Measurements from ENCODE around the gene TEX28.
"Not testable (repeated sequence)": the region's sequence is repeated elsewhere in the genome, so short reads cannot be mapped to it uniquely, and the experiment has no call there.

Gene TEX28

DNA sequence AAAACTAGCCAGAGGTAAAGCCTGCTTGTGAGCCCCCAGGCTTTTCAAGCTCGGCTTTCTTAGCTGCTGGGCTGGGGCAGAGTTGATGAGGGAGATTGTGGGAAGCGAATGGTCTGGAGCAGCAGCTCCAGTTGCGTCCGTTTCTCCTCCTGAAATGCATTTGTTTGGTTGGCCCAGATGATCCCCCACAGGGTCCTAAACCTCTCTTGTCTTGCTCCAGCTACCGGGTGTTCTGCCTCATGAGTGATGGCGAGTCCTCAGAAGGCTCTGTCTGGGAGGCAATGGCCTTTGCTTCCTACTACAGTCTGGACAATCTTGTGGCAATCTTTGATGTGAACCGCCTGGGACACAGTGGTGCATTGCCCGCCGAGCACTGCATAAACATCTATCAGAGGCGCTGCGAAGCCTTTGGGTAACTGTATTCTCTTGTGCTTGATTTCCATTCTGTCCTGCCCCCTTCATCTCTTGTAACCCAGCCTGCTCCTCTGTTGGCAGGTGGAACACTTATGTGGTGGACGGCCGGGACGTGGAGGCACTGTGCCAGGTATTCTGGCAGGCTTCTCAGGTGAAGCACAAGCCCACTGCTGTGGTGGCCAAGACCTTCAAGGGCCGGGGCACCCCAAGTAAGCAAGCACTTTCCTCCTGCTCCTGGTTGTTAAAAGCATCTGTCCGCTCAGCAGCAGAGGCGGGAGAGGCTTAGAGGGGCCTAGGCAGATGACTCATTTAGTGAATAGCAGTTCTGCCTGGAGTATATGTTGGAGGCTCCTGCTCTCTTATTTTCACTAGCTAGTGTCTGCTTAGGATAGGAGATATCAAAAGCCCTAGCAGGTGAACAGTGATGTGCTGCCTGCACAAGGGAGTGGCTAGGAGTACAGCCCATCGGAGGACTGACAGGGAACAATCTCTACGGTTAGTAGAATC is 16.0 kb upstream of the TEX28 start:
- no peak for DNase-seq (ENCODE audit: low read depth in 2 of 2)

DNA sequence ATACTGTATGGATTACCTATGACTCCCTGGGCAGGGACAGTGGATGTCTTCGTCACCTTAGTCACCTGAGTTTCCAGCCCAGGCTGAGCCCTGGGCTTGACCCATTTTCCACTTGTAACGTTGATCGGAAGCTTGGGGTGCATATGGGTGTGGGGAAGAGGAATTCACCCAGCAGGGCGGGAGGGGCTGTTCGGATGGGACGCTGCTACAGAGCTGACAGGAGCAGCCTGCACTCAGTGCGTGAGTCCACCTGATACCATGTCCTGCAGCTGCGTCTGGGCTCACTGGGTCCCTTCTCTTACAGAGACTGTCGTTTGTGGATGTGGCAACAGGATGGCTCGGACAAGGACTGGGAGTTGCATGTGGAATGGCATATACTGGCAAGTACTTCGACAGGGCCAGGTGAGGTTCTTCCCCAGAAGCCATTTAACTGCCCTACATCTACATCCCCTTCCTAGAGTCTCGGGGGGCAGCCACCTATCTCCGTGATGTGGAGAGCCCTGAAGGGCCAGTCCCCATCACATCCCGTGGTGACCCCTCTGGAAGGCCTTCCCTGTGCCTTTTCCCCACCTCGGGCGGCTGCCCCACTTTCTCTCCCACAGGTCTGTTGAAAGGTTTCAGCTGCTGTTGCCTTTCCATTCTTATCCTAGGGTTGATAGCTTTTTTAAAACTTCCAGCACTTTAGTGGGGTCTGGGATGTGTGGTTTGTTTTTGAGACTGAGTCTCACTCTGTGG is 14.3 kb upstream of the TEX28 start:
- DNase-seq (ENCODE audit: low read depth in 2 of 2) = no peak

DNA sequence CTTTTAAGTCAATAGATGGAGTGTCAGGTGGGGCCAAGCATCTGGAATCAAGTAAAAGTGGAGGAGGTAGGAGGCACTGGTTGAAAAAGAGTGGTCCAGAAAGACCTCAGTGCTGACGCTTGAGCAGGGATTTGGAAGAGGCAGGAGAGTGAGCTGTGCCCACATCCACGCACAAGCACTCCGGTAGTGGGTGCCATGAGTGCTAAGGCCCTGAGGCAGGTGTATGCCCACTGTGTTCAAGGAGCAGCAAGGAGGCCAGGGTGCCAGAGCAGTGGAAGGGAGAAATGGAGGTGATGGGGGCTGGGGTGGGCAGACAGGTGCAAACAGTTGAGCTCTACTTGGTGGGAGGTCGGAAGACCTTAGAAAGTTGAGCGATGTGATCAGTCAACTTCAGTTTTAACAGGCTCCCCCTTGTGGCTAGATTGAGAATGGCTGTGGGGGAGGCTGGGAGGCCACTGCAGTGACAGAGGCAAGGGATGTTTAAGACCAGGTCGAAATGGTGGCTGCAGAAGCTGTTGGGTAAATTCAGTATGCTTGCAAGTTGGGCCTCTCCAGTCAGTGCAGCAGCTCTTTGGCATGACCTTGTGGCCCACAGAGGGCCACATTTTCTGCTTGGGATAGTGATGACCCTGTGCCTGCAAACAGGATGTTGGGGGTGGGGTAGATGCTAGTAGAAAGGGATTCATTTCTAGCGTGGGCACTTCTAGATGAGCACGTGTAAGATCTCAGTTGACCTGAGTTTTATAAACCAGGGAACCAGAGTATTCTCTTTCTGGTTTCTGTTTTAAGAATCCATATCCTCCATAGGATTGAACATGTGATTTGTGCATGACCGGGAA is 13.4 kb upstream of the TEX28 start:
- peak; percentile 56 to 66 for DNase-seq (ENCODE audit: low read depth in 2 of 2)

DNA sequence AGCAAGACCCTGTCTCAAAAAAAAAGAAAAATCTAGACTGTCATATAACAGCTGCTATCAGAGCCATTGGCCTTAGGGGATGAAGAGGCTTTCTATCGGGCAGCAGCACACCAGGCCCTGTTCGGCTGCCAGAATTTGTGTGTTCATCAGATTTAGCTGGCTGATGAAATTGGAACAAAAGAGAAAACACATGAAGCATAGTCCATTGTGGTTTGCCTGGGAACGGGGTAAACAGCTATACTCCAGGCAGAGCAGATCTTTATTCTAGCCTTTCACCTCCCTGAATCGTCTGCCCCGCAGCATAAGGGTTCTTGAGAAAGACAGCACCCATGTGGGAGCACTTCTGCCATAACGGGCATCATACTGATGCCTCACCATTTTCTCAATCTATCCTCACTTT is 12.3 kb upstream of the TEX28 start:
- no peak for DNase-seq (ENCODE audit: low read depth in 2 of 2)

DNA sequence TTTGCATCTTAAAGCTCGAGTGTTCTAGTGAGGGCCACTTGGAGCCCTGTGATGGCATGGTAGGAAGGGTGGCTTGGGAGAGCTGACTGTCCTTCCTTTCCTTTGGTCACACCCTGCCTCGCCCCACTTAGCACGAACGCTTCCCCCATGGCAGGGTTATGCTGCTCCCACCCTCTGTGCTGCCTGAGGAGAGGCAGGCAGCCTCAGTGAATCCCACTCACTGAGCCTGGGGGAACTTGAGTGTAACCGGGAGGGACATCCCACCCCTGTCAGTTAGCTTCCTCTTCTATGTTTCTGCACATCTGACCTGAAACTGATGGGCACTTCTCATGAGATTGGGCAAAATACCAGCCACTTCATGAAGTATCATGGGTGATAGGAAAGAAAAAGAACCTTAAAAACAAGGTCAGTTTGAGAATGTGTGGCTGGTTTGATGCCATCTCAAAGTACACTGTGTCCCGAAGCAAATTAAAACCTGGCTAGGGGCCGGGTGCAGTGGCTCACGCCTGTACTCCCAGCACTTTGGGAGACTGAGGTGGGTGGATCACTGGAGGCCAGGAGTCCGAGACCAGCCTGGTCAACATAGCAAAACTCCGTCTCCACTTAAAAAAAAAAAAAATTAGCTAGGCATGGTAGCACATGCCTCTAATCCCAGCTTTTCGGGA is 10.7 kb upstream of the TEX28 start:
- no peak for DNase-seq (ENCODE audit: low read depth in 2 of 2)

DNA sequence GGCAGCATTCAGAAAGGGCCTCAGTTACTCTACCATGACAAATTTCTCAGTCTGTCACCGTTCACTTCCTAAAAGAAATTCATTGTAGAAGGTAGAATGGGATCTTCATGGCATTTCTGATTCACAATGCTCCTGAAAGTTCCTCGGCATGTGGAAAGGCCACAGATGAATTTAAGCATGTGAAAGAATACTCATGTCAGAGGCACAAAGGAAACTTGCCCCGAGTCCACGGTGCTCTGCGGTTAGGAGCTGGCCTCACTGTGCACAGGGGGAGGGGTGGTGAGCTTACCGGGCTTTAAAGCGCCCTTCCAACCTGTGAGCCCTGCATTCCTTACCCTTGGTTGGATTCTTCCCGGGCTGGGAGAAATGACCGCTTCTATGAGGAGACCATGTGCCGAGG is 9.9 kb upstream of the TEX28 start:
- no peak for DNase-seq (ENCODE audit: low read depth in 2 of 2)

DNA sequence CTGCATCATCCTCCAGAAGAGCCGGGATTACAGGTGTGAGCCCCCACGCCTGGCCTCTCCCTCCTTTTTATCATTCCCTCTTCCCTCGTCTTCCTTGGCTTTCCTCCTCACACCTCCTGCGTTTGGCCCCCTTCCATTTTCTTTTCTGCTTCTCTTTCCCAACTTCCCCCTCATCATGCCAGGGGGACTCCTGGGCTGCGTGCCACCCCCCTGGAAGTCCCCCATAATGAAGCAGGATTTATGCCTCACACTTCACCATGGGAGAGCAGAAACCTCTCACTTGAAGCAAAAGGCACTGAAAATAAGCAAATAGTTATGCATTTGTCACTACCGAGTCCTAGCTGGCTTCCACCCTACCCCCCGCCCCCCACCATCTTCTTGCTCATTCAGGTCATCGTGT is 8.6 kb upstream of the TEX28 start:
- no peak for DNase-seq (ENCODE audit: low read depth in 2 of 2)

DNA sequence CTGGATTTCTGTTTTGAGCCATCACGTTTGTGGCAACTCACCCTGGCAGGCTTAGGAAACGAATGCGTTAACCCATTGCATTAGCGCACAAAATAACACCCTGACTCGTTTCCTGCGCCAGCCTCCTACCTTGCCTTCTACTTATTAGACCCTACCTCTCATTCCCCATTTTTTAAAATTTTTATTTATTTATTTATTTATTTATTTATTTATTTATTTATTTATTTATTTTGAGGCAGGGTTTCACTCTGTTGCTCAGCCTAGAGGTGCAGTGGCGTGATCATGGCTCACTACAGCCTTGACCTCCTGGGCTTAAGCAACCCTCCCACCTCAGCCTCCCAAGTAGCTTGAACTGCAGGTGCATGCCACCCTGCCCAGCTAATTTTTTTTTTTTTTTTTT is 8.1 kb upstream of the TEX28 start:
- DNase-seq (ENCODE audit: low read depth in 2 of 2) = not testable (repeated sequence)

DNA sequence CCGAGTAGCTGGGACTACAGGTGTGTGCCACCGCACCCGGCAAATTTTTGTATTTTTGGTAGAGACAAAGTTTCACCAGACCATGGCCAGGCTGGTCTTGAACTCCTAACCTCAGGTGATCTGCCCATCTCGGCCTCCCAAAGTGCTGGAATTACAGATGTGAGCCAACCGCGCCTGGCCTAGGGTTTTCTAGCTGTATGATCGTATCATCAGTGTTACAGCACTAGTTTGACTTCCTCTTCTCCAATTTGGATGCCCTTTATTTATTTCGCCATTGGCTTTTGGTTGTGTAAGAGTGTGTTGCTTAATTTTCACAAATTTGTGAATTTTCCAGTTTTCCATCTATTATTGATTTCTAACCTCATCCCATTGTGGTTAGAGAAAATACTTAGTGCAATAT is 5.9 kb upstream of the TEX28 start:
- DNase-seq (ENCODE audit: low read depth in 2 of 2) = no peak

DNA sequence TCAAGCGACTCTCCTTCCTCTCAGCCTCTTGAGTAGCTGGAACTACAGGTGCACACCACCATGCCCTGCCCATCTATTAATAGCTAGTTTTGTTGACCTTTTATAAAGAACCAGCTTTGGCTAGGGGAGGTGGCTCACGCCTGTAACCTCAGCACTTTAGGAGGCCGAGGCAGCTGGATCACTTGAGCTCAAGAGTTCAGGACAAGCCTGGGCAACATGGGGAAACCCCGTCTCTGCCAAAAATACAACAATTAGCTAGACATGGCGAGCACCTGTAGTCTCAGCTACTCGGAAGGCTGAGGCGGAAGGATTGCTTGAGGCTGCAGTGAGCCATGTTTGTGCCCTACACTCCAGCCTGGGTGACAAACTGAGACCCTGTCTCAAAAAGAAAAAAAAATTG is 3.4 kb upstream of the TEX28 start:
- no peak for DNase-seq (ENCODE audit: low read depth in 2 of 2)

DNA sequence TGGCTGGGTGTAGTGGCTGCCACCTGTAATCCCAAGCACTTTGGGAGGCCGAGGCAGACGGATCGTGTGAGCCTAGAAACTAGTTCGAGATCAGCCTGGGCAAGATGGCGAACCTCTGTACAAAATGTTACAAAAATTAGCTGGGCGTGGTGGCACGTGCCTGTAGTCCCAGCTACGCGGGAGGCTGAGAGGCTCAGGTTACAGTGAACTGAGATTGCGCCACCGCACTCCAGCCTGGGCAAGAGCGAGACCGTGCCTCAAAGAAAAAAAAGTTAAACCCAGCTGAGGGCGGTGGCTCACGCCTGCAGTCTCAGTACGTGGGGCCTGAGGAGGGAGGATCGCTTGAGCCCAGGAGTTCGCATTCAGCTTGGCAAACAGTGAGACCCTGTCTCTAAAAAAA is 1.8 kb upstream of the TEX28 start:
- DNase-seq (ENCODE audit: low read depth in 2 of 2) = no peak

DNA sequence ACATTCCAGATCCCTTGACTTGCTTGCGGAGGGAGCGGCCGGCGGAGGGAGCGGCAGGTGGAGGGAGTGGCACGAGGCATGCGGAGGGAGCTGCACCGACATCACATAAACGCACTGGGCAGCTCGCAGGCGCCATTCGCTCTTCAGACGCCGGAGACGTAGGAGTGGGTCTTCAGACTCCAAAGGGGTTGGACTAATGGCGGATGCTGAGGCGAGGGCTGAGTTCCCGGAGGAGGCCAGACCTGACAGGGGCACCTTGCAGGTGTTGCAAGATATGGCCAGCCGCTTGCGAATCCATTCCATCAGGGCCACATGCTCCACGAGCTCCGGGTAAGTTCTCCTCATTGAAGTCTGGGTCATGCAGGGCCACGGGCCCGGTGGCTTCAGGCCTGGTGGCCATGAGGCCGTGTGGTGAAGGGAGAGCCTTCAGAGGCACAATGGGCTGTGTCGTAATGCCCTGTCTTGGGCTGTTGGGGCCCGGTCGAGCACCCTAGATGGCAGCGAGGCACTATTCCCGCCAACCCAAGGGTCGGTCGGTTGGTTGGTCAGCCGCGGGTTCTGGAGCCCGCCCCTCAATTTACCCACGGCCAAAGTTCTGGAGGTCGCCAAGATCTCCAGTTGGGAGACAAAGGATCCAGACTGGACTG is 863 bp upstream of the TEX28 start, which contains the start of gene TKTL1:
Gene TKTL1 (plus strand): TSS at position 132 of the 647 bp plus-strand sequence. CDS start 65 bp downstream, at position 197.
- DNase-seq (ENCODE audit: low read depth in 2 of 2) = no peak

DNA sequence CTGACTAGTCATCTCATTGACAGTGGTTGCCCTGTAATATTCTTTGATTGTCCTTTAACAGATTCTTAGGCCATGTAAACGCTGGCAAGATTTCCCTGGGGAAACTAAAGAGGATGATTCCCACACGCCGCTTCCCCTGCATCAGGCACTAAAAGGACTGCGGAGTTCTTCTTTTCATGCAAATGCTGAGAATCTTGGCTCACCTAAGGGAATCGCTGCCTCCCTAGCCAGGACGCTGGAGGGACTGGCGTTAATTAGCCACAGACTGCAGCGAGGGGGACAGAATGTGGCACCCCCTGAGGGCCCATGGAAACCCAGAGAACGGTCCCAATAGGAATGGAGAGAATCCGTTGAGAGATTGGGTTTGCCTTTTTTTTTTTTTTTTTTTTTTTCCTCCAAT is 8.5 kb downstream of the TEX28 start:
- not testable (repeated sequence) for DNase-seq (ENCODE audit: low read depth in 2 of 2)

DNA sequence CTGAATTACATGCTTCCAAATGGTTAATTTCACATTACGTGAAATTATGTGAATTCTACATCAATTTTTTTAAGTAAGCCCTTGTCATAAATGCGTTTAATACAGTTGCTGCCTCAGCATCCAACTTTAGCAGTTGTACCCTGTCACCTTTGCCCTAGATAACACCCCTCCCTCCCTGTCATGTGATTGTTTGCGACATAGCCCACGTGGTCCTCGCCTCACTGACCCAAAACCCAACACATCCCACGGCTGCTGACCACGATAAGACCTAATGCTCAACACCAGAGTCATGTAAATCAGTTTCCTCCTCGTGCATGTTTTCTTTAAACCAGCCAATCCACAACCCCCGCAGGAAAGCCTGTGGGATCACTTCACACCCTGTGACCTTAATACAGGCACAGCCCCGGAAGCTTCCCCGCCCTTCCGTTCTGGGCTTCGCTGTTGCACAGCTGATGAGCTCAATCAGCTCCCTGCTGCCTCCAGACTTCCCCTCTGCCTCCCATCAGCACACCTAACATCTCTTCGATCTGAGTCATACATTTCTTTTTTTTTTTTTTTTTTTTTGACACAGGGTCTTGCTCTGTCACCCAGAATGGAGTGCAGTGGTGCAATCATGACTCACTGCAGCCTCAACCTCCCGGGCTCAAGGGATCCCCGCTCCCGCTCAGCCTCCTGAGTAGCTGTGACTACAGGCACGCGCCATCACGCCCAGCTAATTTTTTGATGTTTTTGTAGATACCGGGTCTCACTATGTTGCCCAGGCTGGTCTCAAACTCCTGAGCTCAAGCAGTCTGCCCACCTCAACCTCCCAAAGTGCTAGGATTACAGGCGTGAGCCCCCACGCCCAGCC is 10.2 kb downstream of the TEX28 start:
- DNase-seq (ENCODE audit: low read depth in 2 of 2) = not testable (repeated sequence)

DNA sequence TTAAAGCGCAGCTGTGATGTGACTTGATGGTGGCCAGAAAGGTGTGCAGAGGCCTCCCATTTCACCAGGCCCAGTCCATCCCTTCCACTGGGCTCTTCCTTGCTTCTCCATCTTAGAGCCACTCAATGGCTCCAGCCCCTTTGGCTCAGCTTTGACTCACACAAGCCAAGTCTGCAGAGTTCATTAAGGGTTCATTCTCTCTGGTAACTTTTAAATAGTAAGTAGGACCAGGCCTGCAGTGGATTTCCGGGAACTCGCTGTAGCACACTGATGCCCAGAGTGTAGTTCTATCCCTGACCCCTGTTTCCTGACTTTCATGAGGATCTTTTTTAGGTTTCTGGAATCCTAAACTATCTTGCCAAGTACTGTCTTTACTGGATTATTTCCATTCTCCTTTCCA is 25.7 kb downstream of the TEX28 start:
- not testable (repeated sequence) for DNase-seq (ENCODE audit: low read depth in 2 of 2)

DNA sequence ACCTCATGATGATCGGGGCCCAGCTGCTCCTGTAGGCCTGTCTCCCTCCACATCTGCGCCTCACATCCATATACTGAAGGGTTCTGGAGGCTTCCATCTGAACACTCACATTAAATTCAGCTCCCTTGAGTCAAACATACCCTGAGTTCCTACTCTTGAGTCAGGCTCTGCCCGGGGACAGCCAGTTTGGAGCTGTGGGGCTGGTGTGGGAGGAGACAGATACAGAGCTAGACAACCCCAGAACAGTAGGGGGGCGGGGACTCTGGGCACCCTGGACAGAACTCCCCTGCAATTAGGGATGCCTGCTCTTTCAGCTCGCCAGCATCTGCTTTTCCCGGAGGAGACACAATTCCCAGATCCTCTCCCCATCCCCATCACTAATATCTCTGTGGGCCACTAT is 31.9 kb downstream of the TEX28 start:
- not testable (repeated sequence) for DNase-seq (ENCODE audit: low read depth in 2 of 2)

DNA sequence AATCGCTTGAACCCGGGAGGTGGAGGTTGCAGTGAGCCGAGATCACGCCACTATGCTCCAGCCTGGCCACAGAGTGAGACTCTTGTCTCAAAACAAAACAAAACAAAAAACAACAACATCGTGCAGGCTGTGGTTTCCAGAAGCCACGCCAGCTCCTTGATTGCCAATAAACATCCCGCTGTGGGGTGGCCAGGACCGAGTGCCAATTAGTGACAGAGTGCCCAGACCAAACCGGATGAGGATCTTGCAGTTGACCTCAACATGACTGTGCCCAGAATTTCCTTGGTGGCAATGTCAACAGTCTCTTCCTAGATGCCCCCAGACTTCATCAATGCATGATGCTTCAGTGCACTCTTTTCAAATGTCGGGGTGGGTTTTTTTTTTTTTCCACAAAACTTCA is 36.2 kb downstream of the TEX28 start:
- not testable (repeated sequence) for DNase-seq (ENCODE audit: low read depth in 2 of 2)

DNA sequence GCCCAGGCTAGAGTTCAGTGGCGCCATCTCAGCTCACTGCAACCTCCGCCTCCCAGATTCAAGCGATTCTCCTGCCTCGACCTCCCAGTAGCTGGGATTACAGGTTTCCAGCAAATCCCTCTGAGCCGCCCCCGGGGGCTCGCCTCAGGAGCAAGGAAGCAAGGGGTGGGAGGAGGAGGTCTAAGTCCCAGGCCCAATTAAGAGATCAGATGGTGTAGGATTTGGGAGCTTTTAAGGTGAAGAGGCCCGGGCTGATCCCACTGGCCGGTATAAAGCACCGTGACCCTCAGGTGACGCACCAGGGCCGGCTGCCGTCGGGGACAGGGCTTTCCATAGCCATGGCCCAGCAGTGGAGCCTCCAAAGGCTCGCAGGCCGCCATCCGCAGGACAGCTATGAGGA is 37.6 kb downstream of the TEX28 start, which contains the start of gene OPN1MW3:
Gene OPN1MW3 (plus strand): TSS at position 301 of the 400 bp plus-strand sequence. CDS start 38 bp downstream, at position 339.
- not testable (repeated sequence) for DNase-seq (ENCODE audit: low read depth in 2 of 2)

DNA sequence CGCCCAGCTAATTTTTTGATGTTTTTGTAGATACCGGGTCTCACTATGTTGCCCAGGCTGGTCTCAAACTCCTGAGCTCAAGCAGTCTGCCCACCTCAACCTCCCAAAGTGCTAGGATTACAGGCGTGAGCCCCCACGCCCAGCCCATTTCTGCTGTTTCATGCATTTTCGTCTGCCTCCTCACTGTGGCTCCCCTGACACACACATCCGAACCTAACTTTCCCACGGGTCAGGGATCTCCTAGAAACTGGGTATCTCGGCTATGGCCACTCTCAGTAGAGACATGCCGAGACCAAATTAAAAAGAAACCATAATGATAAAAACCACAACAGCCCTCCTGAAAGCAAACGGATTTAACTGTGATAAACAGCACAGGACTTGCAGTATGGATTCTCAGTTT is 46.8 kb downstream of the TEX28 start:
- DNase-seq (ENCODE audit: low read depth in 2 of 2) = not testable (repeated sequence)
